GM12872 (cell line): ENCODE data around the gene CAMK1D.

ENCODE experiments used
- CTCF ChIP-seq: IDR thresholded peaks from 3 replicates; pipeline ENCODE4 v1.5.1; 2011; ENCODE audit warnings: low read depth, mild to moderate bottlenecking, low read length, moderate library complexity; ENCODE audit not compliant: insufficient read depth

CAMK1D gene

GRCh38 chr10:12828736-12829135 lies 479.4 kb downstream of the CAMK1D start:
- TF ChIP-seq CTCF = no peak

- no peak for TF ChIP-seq CTCF
Observed at GRCh38 chr10:12829831-12830390, 480.6 kb downstream of the CAMK1D start.

GRCh38 chr10:12832096-12832495 lies 482.7 kb downstream of the CAMK1D start:
- TF ChIP-seq CTCF = no peak

- no peak for TF ChIP-seq CTCF
Observed at GRCh38 chr10:12833451-12833850, 484.1 kb downstream of the CAMK1D start.

- no peak for TF ChIP-seq CTCF
Observed at GRCh38 chr10:12834116-12834665, 484.8 kb downstream of the CAMK1D start.

- TF ChIP-seq CTCF = no peak
Observed at GRCh38 chr10:12834721-12835120, 485.4 kb downstream of the CAMK1D start.

- no peak for TF ChIP-seq CTCF
Observed at GRCh38 chr10:12835709-12836108, 486.4 kb downstream of the CAMK1D start.
